ENCODE measurements around the gene LCP1. TPM values are rescaled to one million over a fixed set of nuclear protein-coding genes. Genes with fewer than 3 reads are reported as not detected.
A peak's percentile ranks its signal among the peaks of the same experiment; 100 is the strongest.
"Not testable (repeated sequence)": the region's sequence is repeated elsewhere in the genome, so short reads cannot be mapped to it uniquely, and the experiment has no call there.

The LCP1 gene
- total RNA-seq, 1 donor: 44.9 TPM

DNA sequence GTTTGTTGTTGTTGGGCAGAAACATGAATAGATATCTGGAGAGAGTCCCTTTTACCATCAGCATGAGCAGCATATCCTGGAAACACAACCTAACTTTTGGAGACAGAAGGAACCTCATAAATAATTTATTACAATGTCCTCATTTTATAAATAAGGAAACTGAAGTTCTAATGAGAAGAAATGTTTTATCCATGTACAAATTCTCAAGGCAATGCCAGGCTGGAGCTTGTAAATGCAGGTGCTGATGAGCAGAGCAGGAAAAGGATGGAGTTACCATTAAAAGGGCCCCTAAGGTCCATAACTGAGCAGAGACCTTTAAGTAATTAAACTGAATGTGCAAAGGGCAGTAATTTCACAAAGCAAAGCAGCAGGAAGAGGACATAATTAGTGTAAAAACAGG, 17.3 kb downstream of the LCP1 start:
- no peak for DNase-seq (ENCODE audit: low read depth)
- TF ChIP-seq, protein P1, sequence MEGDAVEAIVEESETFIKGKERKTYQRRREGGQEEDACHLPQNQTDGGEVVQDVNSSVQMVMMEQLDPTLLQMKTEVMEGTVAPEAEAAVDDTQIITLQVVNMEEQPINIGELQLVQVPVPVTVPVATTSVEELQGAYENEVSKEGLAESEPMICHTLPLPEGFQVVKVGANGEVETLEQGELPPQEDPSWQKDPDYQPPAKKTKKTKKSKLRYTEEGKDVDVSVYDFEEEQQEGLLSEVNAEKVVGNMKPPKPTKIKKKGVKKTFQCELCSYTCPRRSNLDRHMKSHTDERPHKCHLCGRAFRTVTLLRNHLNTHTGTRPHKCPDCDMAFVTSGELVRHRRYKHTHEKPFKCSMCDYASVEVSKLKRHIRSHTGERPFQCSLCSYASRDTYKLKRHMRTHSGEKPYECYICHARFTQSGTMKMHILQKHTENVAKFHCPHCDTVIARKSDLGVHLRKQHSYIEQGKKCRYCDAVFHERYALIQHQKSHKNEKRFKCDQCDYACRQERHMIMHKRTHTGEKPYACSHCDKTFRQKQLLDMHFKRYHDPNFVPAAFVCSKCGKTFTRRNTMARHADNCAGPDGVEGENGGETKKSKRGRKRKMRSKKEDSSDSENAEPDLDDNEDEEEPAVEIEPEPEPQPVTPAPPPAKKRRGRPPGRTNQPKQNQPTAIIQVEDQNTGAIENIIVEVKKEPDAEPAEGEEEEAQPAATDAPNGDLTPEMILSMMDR (IDR thresholded peaks at IDR 0.05; ENCODE audit: insufficient read depth, low read depth, low read length): no peak
- H3K4me3 ChIP-seq (ENCODE audit: low read depth, low read length): no peak overlapping the region

GRCh38 chr13:46162741-46163140, 19.2 kb downstream of the LCP1 start:
- H3K4me3 ChIP-seq (ENCODE audit: low read depth, low read length); DNase-seq (ENCODE audit: low read depth): not testable (repeated sequence)

GRCh38 chr13:46160471-46161066, 21.4 kb downstream of the LCP1 start:
- DNase-seq (ENCODE audit: low read depth): peak; percentile 62
- H3K4me3 ChIP-seq (ENCODE audit: low read depth, low read length): no peak overlapping the region
- TF ChIP-seq, protein P1 (IDR thresholded peaks at IDR 0.05; ENCODE audit: insufficient read depth, low read depth, low read length): peak; percentile 80

DNA sequence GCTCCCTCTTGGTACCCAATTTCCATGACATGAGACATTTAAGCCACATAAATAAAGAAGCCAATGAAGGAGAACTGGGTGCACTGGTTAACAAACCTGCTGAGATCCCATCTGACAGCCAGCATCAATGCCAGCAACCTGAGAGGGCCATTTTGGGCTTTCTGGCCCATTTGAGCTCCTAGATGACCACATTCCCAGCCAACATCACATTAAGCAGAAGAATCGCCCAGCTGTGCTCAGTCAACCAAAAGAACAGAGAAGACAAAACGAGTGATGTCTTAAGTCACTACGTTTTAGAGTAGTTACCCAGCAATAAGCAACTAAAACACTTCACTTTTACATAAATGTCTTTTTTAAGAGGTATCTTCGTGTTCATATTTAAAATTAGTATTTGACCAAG, 21.9 kb downstream of the LCP1 start:
- H3K4me3 ChIP-seq (ENCODE audit: low read depth, low read length): no peak overlapping the region
- TF ChIP-seq, protein P1 (IDR thresholded peaks at IDR 0.05; ENCODE audit: insufficient read depth, low read depth, low read length): no peak
- no peak for DNase-seq (ENCODE audit: low read depth)

GRCh38 chr13:46158983-46159382, 23.0 kb downstream of the LCP1 start:
- H3K4me3 ChIP-seq (ENCODE audit: low read depth, low read length): no peak overlapping the region
- TF ChIP-seq, protein P1 (IDR thresholded peaks at IDR 0.05; ENCODE audit: insufficient read depth, low read depth, low read length): no peak
- DNase-seq (ENCODE audit: low read depth): no peak

DNA sequence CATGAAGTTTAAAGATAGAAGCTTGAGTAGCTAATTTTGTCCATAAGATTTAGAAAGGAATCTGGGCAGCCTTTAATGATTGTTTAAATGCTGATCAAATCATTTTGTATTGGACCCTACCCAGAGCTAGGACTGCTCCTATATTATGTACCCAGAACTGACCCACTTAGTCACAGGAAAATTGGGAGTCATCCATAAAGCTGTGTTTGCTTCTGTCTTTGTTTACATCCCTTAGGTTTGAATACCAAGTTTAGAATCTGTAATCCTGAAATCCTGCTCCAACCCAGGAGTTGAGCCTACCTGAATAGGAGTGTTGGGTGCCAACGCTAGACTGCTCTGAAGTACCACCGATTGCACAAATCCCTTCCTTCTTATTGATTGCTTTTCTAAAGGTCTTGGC, 23.8 kb downstream of the LCP1 start:
- TF ChIP-seq, protein P1 (IDR thresholded peaks at IDR 0.05; ENCODE audit: insufficient read depth, low read depth, low read length): no peak
- H3K4me3 ChIP-seq (ENCODE audit: low read depth, low read length): no peak overlapping the region
- DNase-seq (ENCODE audit: low read depth): no peak

- H3K4me3 ChIP-seq (ENCODE audit: low read depth, low read length): no peak overlapping the region
- DNase-seq (ENCODE audit: low read depth): no peak
- TF ChIP-seq, protein P1 (IDR thresholded peaks at IDR 0.05; ENCODE audit: insufficient read depth, low read depth, low read length): no peak
Observed at GRCh38 chr13:46154136-46154801, 27.7 kb downstream of the LCP1 start.
